NT2/D1 (cell line): Measurements from ENCODE around the gene TMEM190.

Experiments
- DNase-seq: peaks from one replicate; pipeline ENCODE4 v3.0.0-alpha.2; 2011; ENCODE audit warnings: low read depth, low spot score
- H3K27me3 ChIP-seq: 2 replicates; pipeline ENCODE4 v1.6.0; 2011; ENCODE audit warnings: mild to moderate bottlenecking; ENCODE audit not compliant: insufficient read length, insufficient read depth
- H3K36me3 ChIP-seq: 2 replicates; pipeline ENCODE4 v1.6.1; 2011; ENCODE audit warnings: mild to moderate bottlenecking, low read length, mixed read lengths; ENCODE audit not compliant: insufficient read depth, insufficient read length
- H3K4me1 ChIP-seq: 2 replicates; pipeline ENCODE4 v1.5.1; 2011; ENCODE audit not compliant: insufficient read depth, insufficient read length
- H3K4me3 ChIP-seq: 2 replicates; pipeline ENCODE4 v1.5.1; 2011; ENCODE audit warnings: low read depth; ENCODE audit not compliant: insufficient read length
- H3K9ac ChIP-seq: 2 replicates; pipeline ENCODE4 v1.6.0; 2011; ENCODE audit warnings: low read depth; ENCODE audit not compliant: insufficient read length
- H3K9me3 ChIP-seq: 2 replicates; pipeline ENCODE4 v1.5.1; 2011; ENCODE audit warnings: mild to moderate bottlenecking, low read length; ENCODE audit not compliant: insufficient read depth
- SUZ12 ChIP-seq: IDR thresholded peaks from 2 replicates; pipeline ENCODE4 v1.6.1; 2011; ENCODE audit not compliant: insufficient read length, insufficient read depth; ENCODE audit errors: extremely low read depth
- YY1 ChIP-seq: IDR thresholded peaks from 2 replicates; pipeline ENCODE4 v1.6.1; 2011; ENCODE audit not compliant: insufficient read length, insufficient read depth
- ZNF274 ChIP-seq: IDR thresholded peaks from 2 replicates; pipeline ENCODE4 v1.6.1; 2011; ENCODE audit warnings: mild to moderate bottlenecking, low read depth, low read length

The TMEM190 gene

GRCh38 chr19:55373993-55374757 is 2.5 kb upstream of the TMEM190 start:
- TF ChIP-seq YY1 (no peak), ZNF274 (no peak), SUZ12 (no peak)

GRCh38 chr19:55377356-55378131 is 918 bp downstream of the TMEM190 start:
- H3K9ac ChIP-seq = peak overlapping the region; percentile 42
- no peaks in the 10 kb centered on the region for H3K36me3 ChIP-seq
- H3K4me1 ChIP-seq = peaks cover 17% of the 10 kb centered on the region
- TF ChIP-seq ZNF274 = no peak
- no peak for TF ChIP-seq SUZ12
- DNase-seq = no peak
- H3K4me3 ChIP-seq = no peak overlapping the region
- no peaks in the 10 kb centered on the region for H3K9me3 ChIP-seq
- peaks cover 10% of the 10 kb centered on the region for H3K27me3 ChIP-seq

More at GRCh38 chr19:55373993-55374757, 2.5 kb upstream of the TMEM190 start:
- H3K36me3 ChIP-seq = no peaks in the 10 kb centered on the region
- peaks cover 23% of the 10 kb centered on the region for H3K27me3 ChIP-seq
- H3K9me3 ChIP-seq = no peaks in the 10 kb centered on the region
- H3K4me1 ChIP-seq = peaks cover 21% of the 10 kb centered on the region
- DNase-seq = no peak
- peak overlapping the region; percentile 15 for H3K4me3 ChIP-seq
- peak overlapping the region; percentile 3 for H3K9ac ChIP-seq

GRCh38 chr19:55379174-55379573 is 2.5 kb downstream of the TMEM190 start:
- no peak for DNase-seq
- H3K9ac ChIP-seq = no peak overlapping the region

GRCh38 chr19:55382013-55382412 is 5.4 kb downstream of the TMEM190 start:
- Histone ChIP-seq H3K4me3 (no peak overlapping the region), H3K36me3 (peaks cover 11% of the 10 kb centered on the region), H3K4me1 (peaks cover 7% of the 10 kb centered on the region), H3K9ac (no peak overlapping the region), H3K27me3 (peaks cover 12% of the 10 kb centered on the region), H3K9me3 (no peaks in the 10 kb centered on the region)
- DNase-seq = no peak
- TF ChIP-seq SUZ12 (no peak), YY1 (no peak), ZNF274 (no peak)

More at GRCh38 chr19:55379174-55379573, 2.5 kb downstream of the TMEM190 start:
- TF ChIP-seq SUZ12 (no peak), ZNF274 (no peak)
- peaks cover 12% of the 10 kb centered on the region for H3K27me3 ChIP-seq
- no peak overlapping the region for H3K4me3 ChIP-seq
- no peaks in the 10 kb centered on the region for H3K9me3 ChIP-seq
- H3K36me3 ChIP-seq = no peaks in the 10 kb centered on the region
- H3K4me1 ChIP-seq = peaks cover 11% of the 10 kb centered on the region

- no peak for TF ChIP-seq ZNF274
- TF ChIP-seq SUZ12 = no peak
- no peak for TF ChIP-seq YY1
- Histone ChIP-seq H3K27me3 (peaks cover 12% of the 10 kb centered on the region), H3K9ac (peak overlapping the region; percentile 83), H3K36me3 (peaks cover 17% of the 10 kb centered on the region), H3K9me3 (no peaks in the 10 kb centered on the region), H3K4me3 (no peak overlapping the region), H3K4me1 (peaks cover 8% of the 10 kb centered on the region)
- no peak for DNase-seq
Measured at GRCh38 chr19:55382522-55383054, 6.0 kb downstream of the TMEM190 start.

- Histone ChIP-seq H3K27me3 (peaks cover 12% of the 10 kb centered on the region), H3K9ac (peak overlapping the region; percentile 99), H3K4me3 (peak overlapping the region; percentile 97), H3K4me1 (peaks cover 16% of the 10 kb centered on the region), H3K36me3 (peaks cover 26% of the 10 kb centered on the region), H3K9me3 (no peaks in the 10 kb centered on the region)
- TF ChIP-seq YY1 = no peak
- TF ChIP-seq ZNF274 = no peak
- TF ChIP-seq SUZ12 = no peak
- DNase-seq = no peak
Measured at GRCh38 chr19:55383279-55384130, 6.9 kb downstream of the TMEM190 start.
